ENCODE results near the gene MYL6. TPM values are rescaled to one million over a fixed set of nuclear protein-coding genes. Genes with fewer than 3 reads are reported as not detected.

Gene MYL6
- total RNA-seq, 1 experiment from 2014 or later = 932 TPM

- TF ChIP-seq STAT6 (CRISPR knock-in tag; conservative IDR thresholded peaks at IDR 0.05; ENCODE audit: low read depth) (no peak), RORB (CRISPR knock-in tag; IDR thresholded peaks at IDR 0.05) (0 out of 2 replicates have a peak, but pooled peaks have one; percentile 43), MXD4 (CRISPR knock-in tag; IDR thresholded peaks at IDR 0.05; ENCODE audit: borderline replicate concordance) (no peak), MYBL2 (CRISPR knock-in tag; IDR thresholded peaks at IDR 0.05) (peak; percentile 47; the same call in 1 of the 2 replicates), TCF7 (CRISPR knock-in tag; IDR thresholded peaks at IDR 0.05; ENCODE audit: low read depth) (no peak), USF1 (CRISPR knock-in tag; IDR thresholded peaks at IDR 0.05) (peak; percentile 60; the same call in 1 of the 2 replicates), ZNF121 (CRISPR knock-in tag; IDR thresholded peaks at IDR 0.05) (no peak), CREB1 (CRISPR knock-in tag; IDR thresholded peaks at IDR 0.05) (peak; percentile 25; the same call in 1 of the 2 replicates), PRRX2 (CRISPR knock-in tag; IDR thresholded peaks at IDR 0.05) (peak; percentile 91), AR (CRISPR knock-in tag; IDR thresholded peaks at IDR 0.05) (peak; percentile 81), ZNF423 (CRISPR knock-in tag; IDR thresholded peaks at IDR 0.05) (no peak), MLX (CRISPR knock-in tag; IDR thresholded peaks at IDR 0.05) (no peak), NR2C2 (CRISPR knock-in tag; IDR thresholded peaks at IDR 0.05) (no peak; the same call in 1 of the 2 replicates), ESRRA (CRISPR knock-in tag; IDR thresholded peaks at IDR 0.05; ENCODE audit: borderline replicate concordance) (no peak)
- TF ChIP-seq, protein P1, sequence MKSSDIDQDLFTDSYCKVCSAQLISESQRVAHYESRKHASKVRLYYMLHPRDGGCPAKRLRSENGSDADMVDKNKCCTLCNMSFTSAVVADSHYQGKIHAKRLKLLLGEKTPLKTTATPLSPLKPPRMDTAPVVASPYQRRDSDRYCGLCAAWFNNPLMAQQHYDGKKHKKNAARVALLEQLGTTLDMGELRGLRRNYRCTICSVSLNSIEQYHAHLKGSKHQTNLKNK (CRISPR knock-in tag; IDR thresholded peaks at IDR 0.05) = peak; percentile 58; the same call in 1 of the 2 replicates
- TF ChIP-seq, protein P2, sequence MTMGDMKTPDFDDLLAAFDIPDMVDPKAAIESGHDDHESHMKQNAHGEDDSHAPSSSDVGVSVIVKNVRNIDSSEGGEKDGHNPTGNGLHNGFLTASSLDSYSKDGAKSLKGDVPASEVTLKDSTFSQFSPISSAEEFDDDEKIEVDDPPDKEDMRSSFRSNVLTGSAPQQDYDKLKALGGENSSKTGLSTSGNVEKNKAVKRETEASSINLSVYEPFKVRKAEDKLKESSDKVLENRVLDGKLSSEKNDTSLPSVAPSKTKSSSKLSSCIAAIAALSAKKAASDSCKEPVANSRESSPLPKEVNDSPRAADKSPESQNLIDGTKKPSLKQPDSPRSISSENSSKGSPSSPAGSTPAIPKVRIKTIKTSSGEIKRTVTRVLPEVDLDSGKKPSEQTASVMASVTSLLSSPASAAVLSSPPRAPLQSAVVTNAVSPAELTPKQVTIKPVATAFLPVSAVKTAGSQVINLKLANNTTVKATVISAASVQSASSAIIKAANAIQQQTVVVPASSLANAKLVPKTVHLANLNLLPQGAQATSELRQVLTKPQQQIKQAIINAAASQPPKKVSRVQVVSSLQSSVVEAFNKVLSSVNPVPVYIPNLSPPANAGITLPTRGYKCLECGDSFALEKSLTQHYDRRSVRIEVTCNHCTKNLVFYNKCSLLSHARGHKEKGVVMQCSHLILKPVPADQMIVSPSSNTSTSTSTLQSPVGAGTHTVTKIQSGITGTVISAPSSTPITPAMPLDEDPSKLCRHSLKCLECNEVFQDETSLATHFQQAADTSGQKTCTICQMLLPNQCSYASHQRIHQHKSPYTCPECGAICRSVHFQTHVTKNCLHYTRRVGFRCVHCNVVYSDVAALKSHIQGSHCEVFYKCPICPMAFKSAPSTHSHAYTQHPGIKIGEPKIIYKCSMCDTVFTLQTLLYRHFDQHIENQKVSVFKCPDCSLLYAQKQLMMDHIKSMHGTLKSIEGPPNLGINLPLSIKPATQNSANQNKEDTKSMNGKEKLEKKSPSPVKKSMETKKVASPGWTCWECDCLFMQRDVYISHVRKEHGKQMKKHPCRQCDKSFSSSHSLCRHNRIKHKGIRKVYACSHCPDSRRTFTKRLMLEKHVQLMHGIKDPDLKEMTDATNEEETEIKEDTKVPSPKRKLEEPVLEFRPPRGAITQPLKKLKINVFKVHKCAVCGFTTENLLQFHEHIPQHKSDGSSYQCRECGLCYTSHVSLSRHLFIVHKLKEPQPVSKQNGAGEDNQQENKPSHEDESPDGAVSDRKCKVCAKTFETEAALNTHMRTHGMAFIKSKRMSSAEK (CRISPR knock-in tag; IDR thresholded peaks at IDR 0.05; ENCODE audit: borderline replicate concordance) = no peak; the same call in 1 of the 2 replicates
- TF ChIP-seq, protein P3, sequence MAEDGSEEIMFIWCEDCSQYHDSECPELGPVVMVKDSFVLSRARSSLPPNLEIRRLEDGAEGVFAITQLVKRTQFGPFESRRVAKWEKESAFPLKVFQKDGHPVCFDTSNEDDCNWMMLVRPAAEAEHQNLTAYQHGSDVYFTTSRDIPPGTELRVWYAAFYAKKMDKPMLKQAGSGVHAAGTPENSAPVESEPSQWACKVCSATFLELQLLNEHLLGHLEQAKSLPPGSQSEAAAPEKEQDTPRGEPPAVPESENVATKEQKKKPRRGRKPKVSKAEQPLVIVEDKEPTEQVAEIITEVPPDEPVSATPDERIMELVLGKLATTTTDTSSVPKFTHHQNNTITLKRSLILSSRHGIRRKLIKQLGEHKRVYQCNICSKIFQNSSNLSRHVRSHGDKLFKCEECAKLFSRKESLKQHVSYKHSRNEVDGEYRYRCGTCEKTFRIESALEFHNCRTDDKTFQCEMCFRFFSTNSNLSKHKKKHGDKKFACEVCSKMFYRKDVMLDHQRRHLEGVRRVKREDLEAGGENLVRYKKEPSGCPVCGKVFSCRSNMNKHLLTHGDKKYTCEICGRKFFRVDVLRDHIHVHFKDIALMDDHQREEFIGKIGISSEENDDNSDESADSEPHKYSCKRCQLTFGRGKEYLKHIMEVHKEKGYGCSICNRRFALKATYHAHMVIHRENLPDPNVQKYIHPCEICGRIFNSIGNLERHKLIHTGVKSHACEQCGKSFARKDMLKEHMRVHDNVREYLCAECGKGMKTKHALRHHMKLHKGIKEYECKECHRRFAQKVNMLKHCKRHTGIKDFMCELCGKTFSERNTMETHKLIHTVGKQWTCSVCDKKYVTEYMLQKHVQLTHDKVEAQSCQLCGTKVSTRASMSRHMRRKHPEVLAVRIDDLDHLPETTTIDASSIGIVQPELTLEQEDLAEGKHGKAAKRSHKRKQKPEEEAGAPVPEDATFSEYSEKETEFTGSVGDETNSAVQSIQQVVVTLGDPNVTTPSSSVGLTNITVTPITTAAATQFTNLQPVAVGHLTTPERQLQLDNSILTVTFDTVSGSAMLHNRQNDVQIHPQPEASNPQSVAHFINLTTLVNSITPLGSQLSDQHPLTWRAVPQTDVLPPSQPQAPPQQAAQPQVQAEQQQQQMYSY (CRISPR knock-in tag; IDR thresholded peaks at IDR 0.05) = no peak
- TF ChIP-seq, protein P4, sequence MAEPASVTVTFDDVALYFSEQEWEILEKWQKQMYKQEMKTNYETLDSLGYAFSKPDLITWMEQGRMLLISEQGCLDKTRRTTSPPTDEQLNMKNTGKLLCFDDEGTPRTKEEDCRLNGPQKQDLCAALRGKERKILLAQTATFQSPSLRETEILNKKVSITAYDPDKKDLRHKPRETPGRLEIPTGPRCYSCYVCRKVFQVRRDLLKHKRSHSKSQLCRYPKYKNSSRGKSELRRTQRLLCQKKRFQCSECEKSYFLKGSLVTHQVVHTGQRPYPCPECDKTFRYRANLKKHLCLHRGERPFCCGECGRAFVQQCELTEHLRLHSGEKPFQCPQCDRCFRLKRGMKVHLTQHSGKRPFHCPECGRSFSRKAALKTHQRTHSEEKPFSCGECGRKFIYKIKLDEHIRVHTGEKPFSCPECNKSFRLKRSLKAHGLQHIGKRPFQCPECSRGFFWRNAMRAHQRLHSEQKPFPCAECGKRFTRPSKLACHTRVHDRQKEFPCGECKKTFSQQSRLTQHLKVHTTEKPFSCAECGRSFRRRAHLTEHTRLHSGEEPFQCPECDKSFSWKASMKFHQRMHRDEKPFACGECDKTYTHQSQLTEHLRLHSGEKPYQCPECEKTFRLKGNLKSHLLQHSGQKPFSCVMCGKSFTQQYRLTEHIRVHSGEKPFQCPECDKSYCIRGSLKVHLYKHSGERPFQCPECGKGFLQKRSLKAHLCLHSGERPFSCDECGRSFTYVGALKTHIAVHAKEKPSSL (CRISPR knock-in tag; conservative IDR thresholded peaks at IDR 0.05) = peak; percentile 90; the same call in 1 of the 2 replicates
These were observed 41.7 kb upstream of the MYL6 start, which contains the start of gene RPL41 (continued) for GRCh38 chr12:56116267-56117081.
